Smooth muscle cell (in vitro differentiated cells): Measurements from ENCODE around the gene GPSM1. TPM values are rescaled to one million over a fixed set of nuclear protein-coding genes. Genes with fewer than 3 reads are reported as not detected.

Source experiments
- DNase-seq: peaks from one replicate; lab custom pipeline; 2025; ENCODE audit not compliant: unreplicated experiment; lab: John Stamatoyannopoulos, UW
- H2AFZ ChIP-seq: fragments of 200-600 bp; sonication (generic); 2 replicates; pipeline ENCODE4 v1.6.0; 2016; ENCODE audit warnings: antibody characterized with exemption, low read depth, mild to moderate bottlenecking
- H3F3A ChIP-seq: fragments of 200-600 bp; sonication (generic); 2 replicates; pipeline ENCODE4 v1.6.0; 2017; ENCODE audit warnings: antibody characterized with exemption, low read depth
- H3K27ac ChIP-seq: fragments of 200-600 bp; sonication (generic); 2 replicates; pipeline ENCODE4 v1.5.1; 2016; ENCODE audit warnings: low read depth, mild to moderate bottlenecking
- H3K27me3 ChIP-seq: fragments of 200-600 bp; sonication (generic); 2 replicates; pipeline ENCODE4 v1.6.1; 2016; ENCODE audit warnings: low read depth, mild to moderate bottlenecking
- H3K36me3 ChIP-seq: fragments of 200-600 bp; sonication (generic); 2 replicates; pipeline ENCODE4 v1.5.1; 2016; ENCODE audit warnings: low read depth
- H3K4me1 ChIP-seq: fragments of 200-600 bp; sonication (generic); 2 replicates; pipeline ENCODE4 v1.5.1; 2016; ENCODE audit warnings: low read depth
- H3K4me2 ChIP-seq: fragments of 200-600 bp; sonication (generic); 2 replicates; pipeline ENCODE4 v1.6.0; 2016; ENCODE audit warnings: mild to moderate bottlenecking
- H3K4me3 ChIP-seq: fragments of 200-600 bp; sonication (generic); 2 replicates; pipeline ENCODE4 v1.5.1; 2016; ENCODE audit warnings: mild to moderate bottlenecking
- H3K79me2 ChIP-seq: fragments of 200-600 bp; sonication (generic); 2 replicates; pipeline ENCODE4 v1.6.0; 2016; ENCODE audit warnings: low read depth, mild to moderate bottlenecking
- H3K9ac ChIP-seq: fragments of 200-600 bp; sonication (generic); 2 replicates; pipeline ENCODE4 v1.6.0; 2016; ENCODE audit warnings: low read depth
- H3K9me3 ChIP-seq: fragments of 200-600 bp; sonication (generic); replicated peaks from 2 replicates; pipeline ENCODE4 v1.5.1; 2016; ENCODE audit warnings: low read depth
- H4K20me1 ChIP-seq: fragments of 200-600 bp; sonication (generic); 2 replicates; pipeline ENCODE4 v1.6.0; 2016; ENCODE audit warnings: low read depth
- WGBS: methylation state at CpG from one replicate; pipeline ENCODE4 v1.1.7; 2016; ENCODE audit warnings: low lambda C conversion rate; 5-methylcytosine and 5-hydroxymethylcytosine counted together
- polyA plus RNA-seq: library from polyadenylated mRNA; unstranded; fragments of >200 nt; fragmentation: Nextera tagmentation; extraction: Ambion mirVana; gene quantifications from 2 replicates; pipeline ENCODE4 v1.2.1, GENCODE V29; 2016
- total RNA-seq: library from RNA; depleted of rRNA; stranded (reverse); fragments of >200 nt; gene quantifications from 2 replicates; pipeline ENCODE4 v1.2.3, GENCODE V29; 2014
- TF ChIP-seq, protein P1 (sequence below): fragments of 200-600 bp; sonication (generic); IDR thresholded peaks from 2 replicates; pipeline ENCODE4 v1.5.1; 2017; ENCODE audit warnings: borderline replicate concordance, mild to moderate bottlenecking, antibody characterized with exemption; ENCODE audit not compliant: insufficient read depth, poor library complexity, severe bottlenecking

Gene GPSM1
- total and polyA plus RNA-seq, 2 experiments from 2014 or later = 21.1 to 45.9 TPM

DNA sequence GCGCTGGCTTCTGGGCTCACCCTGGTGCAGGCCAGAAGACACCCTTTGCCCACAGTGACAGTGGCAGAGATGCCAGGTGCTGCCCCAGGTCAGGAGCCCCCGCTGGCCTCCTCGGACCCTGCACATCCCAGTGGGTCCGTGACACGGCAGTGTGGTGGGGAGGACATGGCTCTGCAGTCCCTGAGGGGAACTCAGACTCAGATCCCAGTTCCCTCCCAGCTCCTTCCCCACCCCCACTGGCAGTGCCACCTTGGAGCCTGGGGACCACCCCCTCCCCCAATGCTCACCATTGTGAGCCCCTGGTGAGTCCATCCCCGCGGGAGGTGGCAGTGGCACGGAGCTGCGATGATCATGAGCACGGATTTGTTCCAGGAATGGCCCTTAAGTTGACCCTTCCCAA is 22.9 kb upstream of the GPSM1 start:
- TF ChIP-seq, protein P1, sequence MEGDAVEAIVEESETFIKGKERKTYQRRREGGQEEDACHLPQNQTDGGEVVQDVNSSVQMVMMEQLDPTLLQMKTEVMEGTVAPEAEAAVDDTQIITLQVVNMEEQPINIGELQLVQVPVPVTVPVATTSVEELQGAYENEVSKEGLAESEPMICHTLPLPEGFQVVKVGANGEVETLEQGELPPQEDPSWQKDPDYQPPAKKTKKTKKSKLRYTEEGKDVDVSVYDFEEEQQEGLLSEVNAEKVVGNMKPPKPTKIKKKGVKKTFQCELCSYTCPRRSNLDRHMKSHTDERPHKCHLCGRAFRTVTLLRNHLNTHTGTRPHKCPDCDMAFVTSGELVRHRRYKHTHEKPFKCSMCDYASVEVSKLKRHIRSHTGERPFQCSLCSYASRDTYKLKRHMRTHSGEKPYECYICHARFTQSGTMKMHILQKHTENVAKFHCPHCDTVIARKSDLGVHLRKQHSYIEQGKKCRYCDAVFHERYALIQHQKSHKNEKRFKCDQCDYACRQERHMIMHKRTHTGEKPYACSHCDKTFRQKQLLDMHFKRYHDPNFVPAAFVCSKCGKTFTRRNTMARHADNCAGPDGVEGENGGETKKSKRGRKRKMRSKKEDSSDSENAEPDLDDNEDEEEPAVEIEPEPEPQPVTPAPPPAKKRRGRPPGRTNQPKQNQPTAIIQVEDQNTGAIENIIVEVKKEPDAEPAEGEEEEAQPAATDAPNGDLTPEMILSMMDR = no peak
- WGBS = 91% methylated on average over 10 of the region's 10 CpGs
- H3K4me3 ChIP-seq = no peak overlapping the region
- H3F3A ChIP-seq = no peaks in the 10 kb centered on the region
- no peaks in the 10 kb centered on the region for H3K4me1 ChIP-seq
- no peak overlapping the region for H2AFZ ChIP-seq
- no peaks in the 10 kb centered on the region for H3K9me3 ChIP-seq
- DNase-seq = no peak
- H3K36me3 ChIP-seq = no peaks in the 10 kb centered on the region
- H3K9ac ChIP-seq = no peak overlapping the region
- H3K27ac ChIP-seq = no peak overlapping the region
- no peaks in the 10 kb centered on the region for H4K20me1 ChIP-seq
- no peaks in the 10 kb centered on the region for H3K79me2 ChIP-seq
- H3K4me2 ChIP-seq = no peak overlapping the region
- H3K27me3 ChIP-seq = no peaks in the 10 kb centered on the region

DNA sequence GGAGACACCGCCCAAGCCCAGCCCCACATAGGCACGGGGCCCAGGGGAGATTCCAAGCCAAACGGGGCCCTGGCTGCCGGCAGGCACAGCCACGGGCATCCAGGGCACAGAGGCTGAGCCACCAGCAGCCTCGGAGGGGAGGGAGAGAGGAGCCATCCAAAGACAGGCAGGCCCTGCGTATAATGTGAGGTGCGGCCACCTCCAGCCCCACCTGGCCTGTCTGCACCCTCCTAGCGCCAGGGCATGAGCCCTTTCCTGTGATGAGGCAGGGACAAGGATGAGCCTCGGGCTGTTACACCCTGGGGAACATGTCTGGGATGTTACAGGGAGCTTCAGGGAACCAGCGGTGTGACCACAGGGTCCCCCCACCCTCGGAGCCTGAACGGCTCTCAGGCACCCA is 22.4 kb upstream of the GPSM1 start:
- no peak overlapping the region for H3K9ac ChIP-seq
- H3K4me1 ChIP-seq = no peaks in the 10 kb centered on the region
- H3K4me2 ChIP-seq = no peak overlapping the region
- H3K79me2 ChIP-seq = no peaks in the 10 kb centered on the region
- no peaks in the 10 kb centered on the region for H3K36me3 ChIP-seq
- 94% methylated on average over 13 of the region's 13 CpGs for WGBS
- H3K4me3 ChIP-seq = no peak overlapping the region
- no peak for DNase-seq
- no peak overlapping the region for H2AFZ ChIP-seq
- no peaks in the 10 kb centered on the region for H3K27me3 ChIP-seq
- no peaks in the 10 kb centered on the region for H4K20me1 ChIP-seq
- no peak overlapping the region for H3K27ac ChIP-seq
- TF ChIP-seq, protein P1 = no peak
- no peaks in the 10 kb centered on the region for H3K9me3 ChIP-seq
- H3F3A ChIP-seq = no peaks in the 10 kb centered on the region

DNA sequence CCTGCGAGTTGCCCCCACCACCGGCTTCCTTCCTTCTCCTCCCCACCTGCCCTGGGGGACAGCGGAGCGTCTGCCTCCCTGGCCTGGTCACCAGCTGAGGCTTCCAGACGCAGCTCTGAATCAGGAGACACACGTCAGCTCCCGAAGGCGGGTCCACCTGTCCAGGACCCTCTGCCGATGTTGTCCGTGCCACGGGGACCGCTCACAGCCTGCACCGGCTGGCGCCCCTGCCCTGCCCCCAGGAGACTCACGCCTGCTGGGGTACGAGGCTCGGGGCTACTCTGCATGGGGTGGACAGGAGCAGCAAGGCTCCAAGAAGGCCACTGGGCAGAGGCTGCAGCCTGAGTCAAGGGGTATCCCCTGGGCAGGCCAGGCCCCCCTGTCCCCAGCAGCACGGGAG is 21.5 kb upstream of the GPSM1 start:
- no peak overlapping the region for H3K9ac ChIP-seq
- no peaks in the 10 kb centered on the region for H3K9me3 ChIP-seq
- H3K79me2 ChIP-seq = no peaks in the 10 kb centered on the region
- H3K4me3 ChIP-seq = no peak overlapping the region
- no peaks in the 10 kb centered on the region for H3K27me3 ChIP-seq
- H3K4me2 ChIP-seq = no peak overlapping the region
- TF ChIP-seq, protein P1 = no peak
- no peaks in the 10 kb centered on the region for H3K4me1 ChIP-seq
- H3K36me3 ChIP-seq = no peaks in the 10 kb centered on the region
- H3K27ac ChIP-seq = no peak overlapping the region
- 92% methylated on average over 17 of the region's 18 CpGs for WGBS
- no peaks in the 10 kb centered on the region for H3F3A ChIP-seq
- H2AFZ ChIP-seq = no peak overlapping the region
- no peaks in the 10 kb centered on the region for H4K20me1 ChIP-seq
- DNase-seq = no peak
